NCI-H187 (cell line): ENCODE results near the gene RUNDC1.

Experiments
- DNase-seq, 2 experiments: peaks; one replicate each; lab custom pipeline; 2025; lab: John Stamatoyannopoulos, UW

The RUNDC1 gene

DNA sequence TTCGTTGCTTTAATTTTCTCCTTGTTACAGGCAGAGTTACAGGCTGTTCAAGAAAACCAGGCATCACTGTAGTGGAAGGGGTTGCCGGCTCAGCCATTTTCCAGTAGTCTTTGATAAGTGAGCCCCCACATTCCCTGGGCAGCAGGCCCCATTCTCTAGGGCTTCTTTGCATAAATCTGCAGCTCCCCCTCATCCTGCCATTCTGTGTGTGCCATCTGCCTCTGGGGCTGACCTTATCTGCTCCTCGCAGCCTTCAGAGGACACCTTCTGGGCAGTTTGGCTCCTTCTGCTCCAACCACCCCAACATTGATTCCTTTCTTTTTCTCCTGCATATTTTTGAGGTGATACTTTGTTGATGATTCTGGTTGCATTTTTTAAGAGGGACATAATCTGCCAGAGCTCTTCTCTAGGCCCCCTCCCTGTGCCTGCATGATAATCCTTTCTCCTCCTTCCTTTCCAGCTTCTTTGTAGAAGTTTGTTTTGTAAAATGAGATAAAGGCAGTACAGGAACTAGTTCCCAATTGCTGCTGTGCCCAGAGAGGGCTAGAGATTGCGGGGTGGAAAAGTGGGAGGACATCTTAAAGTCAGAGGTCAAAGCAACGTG is 61.8 kb downstream of the RUNDC1 start:
- no peak for DNase-seq
